Esophagus muscularis mucosa (tissue), 4 donors: ENCODE data around the gene ANXA2. TPM values are rescaled to one million over a fixed set of nuclear protein-coding genes. Genes with fewer than 3 reads are reported as not detected.
"Not testable (repeated sequence)": the region's sequence is repeated elsewhere in the genome, so short reads cannot be mapped to it uniquely, and the experiment has no call there.

Experiments
- DNase-seq: peaks from one replicate; pipeline ENCODE4 v3.0.0-alpha.2; 2017; ENCODE audit errors: extremely low spot score
- H3K27ac ChIP-seq, 4 donors: fragments of 200-600 bp; sonication (generic); replicated peaks in 1 of 4; 1 replicate in 3 of 4; 2 replicates in 1 of 4; pipeline ENCODE4 v1.5.1; 2016 to 2019; ENCODE audit warnings: mild to moderate bottlenecking in 1 of 4
- H3K27me3 ChIP-seq, 4 donors: fragments of 200-600 bp; sonication (generic); one replicate each; pipeline versions ENCODE4 v1.5.1 to v1.6.0; 2016 to 2019
- H3K36me3 ChIP-seq, 4 donors: fragments of 200-600 bp; sonication (generic); one replicate each; pipeline ENCODE4 v1.5.1; 2016 to 2019
- H3K4me1 ChIP-seq, 4 donors: fragments of 200-600 bp; sonication (generic); one replicate each; pipeline ENCODE4 v1.5.1; 2016 to 2019
- H3K4me3 ChIP-seq, 4 donors: fragments of 200-600 bp; sonication (generic); 1 replicate in 2 of 4; 2 replicates in 2 of 4; pipeline ENCODE4 v1.5.1; 2016 to 2019; ENCODE audit warnings: mild to moderate bottlenecking in 4 of 4, moderate library complexity in 1 of 4
- H3K9me3 ChIP-seq, 4 donors: fragments of 200-600 bp; sonication (generic); 1 replicate in 3 of 4; 2 replicates in 1 of 4; pipeline ENCODE4 v1.5.1; 2016 to 2019
- CTCF ChIP-seq, 3 experiments: fragments of 200-600 bp in 2 of 3; fragments of 450-650 bp in 1 of 3; sonication (generic) in 2 of 3; IDR thresholded peaks; one replicate each; pipeline ENCODE4 v1.5.1; 2017 to 2019; ENCODE audit warnings: antibody characterized with exemption in 3 of 3, mild to moderate bottlenecking in 2 of 3, moderate library complexity in 1 of 3
- EP300 ChIP-seq: sonication (generic); formaldehyde crosslinking; IDR thresholded peaks from one replicate; pipeline ENCODE4 v1.6.1; 2017; ENCODE audit warnings: antibody characterized with exemption
- POLR2A ChIP-seq: fragments of 450-650 bp; IDR thresholded peaks from one replicate; pipeline ENCODE4 v1.6.1; 2017; ENCODE audit warnings: antibody characterized with exemption, moderate library complexity, mild to moderate bottlenecking, low read depth
- POLR2AphosphoS5 ChIP-seq, 2 donors: sonication (generic); formaldehyde crosslinking; IDR thresholded peaks; one replicate each; pipeline ENCODE4 v1.6.1; 2017; ENCODE audit warnings: antibody characterized with exemption in 2 of 2
- WGBS: methylation state at CpG from one replicate; pipeline ENCODE4 v1.1.5; 2018; 5-methylcytosine and 5-hydroxymethylcytosine counted together
- intact Hi-C: fragments of 100-400 bp; cut with DNase I; formaldehyde crosslinking; loops from one replicate; pipeline ENCODE4 v1.15.1; 2023
- total RNA-seq, 4 donors: library from RNA; depleted of rRNA; stranded (reverse); fragments of >200 nt; gene quantifications; one replicate each; pipeline versions ENCODE4 v1.1.0 to v1.2.1, GENCODE V29; 2016

ANXA2 gene
- total RNA-seq, 4 donors from 2014 or later: 333 to 606 (median 406) TPM

GRCh38 chr15:60418096-60418495 lies 20.3 kb upstream of the ANXA2 start:
- WGBS: 87% methylated on average over 3 of the region's 3 CpGs
- H3K4me1 ChIP-seq: peaks cover 0 to 25% (median 15%) of the 10 kb centered on the region in 4 donors
- DNase-seq: peak; percentile 8
- intact Hi-C loops: no loop called here
- H3K27me3 ChIP-seq: no peaks in the 10 kb centered on the region
- no peak for TF ChIP-seq POLR2A
- no peak for TF ChIP-seq CTCF (IDR thresholded peaks at IDR 0.05)
- no peak for TF ChIP-seq EP300
- H3K27ac ChIP-seq: no peak overlapping the region
- peaks cover 0 to 15% (median 2%) of the 10 kb centered on the region in 4 donors for H3K36me3 ChIP-seq
- no peak overlapping the region for H3K4me3 ChIP-seq
- H3K9me3 ChIP-seq: no peaks in the 10 kb centered on the region

- 100% methylated on average over 4 of the region's 4 CpGs for WGBS
- H3K4me3 ChIP-seq: no peak overlapping the region
- H3K27ac ChIP-seq: no peak overlapping the region
- intact Hi-C loops: no loop called here
- peaks cover 0 to 22% (median 17%) of the 10 kb centered on the region in 4 donors for H3K4me1 ChIP-seq
- peaks cover 0 to 7% (median under 1%) of the 10 kb centered on the region in 4 donors for H3K36me3 ChIP-seq
- peak; percentile 17 for DNase-seq
- H3K27me3 ChIP-seq: no peaks in the 10 kb centered on the region
- TF ChIP-seq EP300 (no peak), POLR2AphosphoS5 (IDR thresholded peaks at IDR 0.05) (no peak), POLR2A (no peak), CTCF (IDR thresholded peaks at IDR 0.05) (no peak)
- no peaks in the 10 kb centered on the region for H3K9me3 ChIP-seq
These were observed 19.3 kb upstream of the ANXA2 start for GRCh38 chr15:60417112-60417511.

GRCh38 chr15:60416484-60416883 lies 18.7 kb upstream of the ANXA2 start:
- 98% methylated on average over 3 of the region's 3 CpGs for WGBS
- H3K27me3 ChIP-seq: no peaks in the 10 kb centered on the region
- H3K9me3 ChIP-seq: no peaks in the 10 kb centered on the region
- DNase-seq: peak; percentile 47
- H3K27ac ChIP-seq: no peak overlapping the region
- H3K4me3 ChIP-seq: no peak overlapping the region
- peaks cover 0 to 19% (median 17%) of the 10 kb centered on the region in 4 donors for H3K4me1 ChIP-seq
- intact Hi-C loops: no loop called here
- H3K36me3 ChIP-seq: peaks cover 0 to under 1% (median 0%) of the 10 kb centered on the region in 4 donors
- TF ChIP-seq CTCF (IDR thresholded peaks at IDR 0.05) (no peak), POLR2A (no peak), POLR2AphosphoS5 (IDR thresholded peaks at IDR 0.05) (no peak), EP300 (no peak)

GRCh38 chr15:60414016-60414682 lies 16.4 kb upstream of the ANXA2 start:
- intact Hi-C loops: no loop called here
- TF ChIP-seq POLR2A: no peak
- TF ChIP-seq EP300: no peak
- TF ChIP-seq POLR2AphosphoS5 (IDR thresholded peaks at IDR 0.05): no peak
- H3K27ac ChIP-seq: peak overlapping the region in 1 of 4 donors; percentile 5
- H3K9me3 ChIP-seq: no peaks in the 10 kb centered on the region
- no peaks in the 10 kb centered on the region for H3K27me3 ChIP-seq
- no peak for DNase-seq
- H3K4me3 ChIP-seq: no peak overlapping the region
- H3K36me3 ChIP-seq: no peaks in the 10 kb centered on the region
- 56% methylated on average over 10 of the region's 10 CpGs for WGBS
- H3K4me1 ChIP-seq: peaks cover 0 to 19% (median 17%) of the 10 kb centered on the region in 4 donors

- no peaks in the 10 kb centered on the region for H3K36me3 ChIP-seq
- H3K4me3 ChIP-seq: no peak overlapping the region
- H3K4me1 ChIP-seq: peaks cover 0 to 19% (median 18%) of the 10 kb centered on the region in 4 donors
- no peaks in the 10 kb centered on the region for H3K27me3 ChIP-seq
- H3K27ac ChIP-seq: peak overlapping the region in 2 of 4 donors; percentile 22 to 27
- DNase-seq: no peak
- H3K9me3 ChIP-seq: no peaks in the 10 kb centered on the region
- 35% methylated on average over 6 of the region's 9 CpGs for WGBS
- intact Hi-C loops: no loop called here
- no peak for TF ChIP-seq CTCF (IDR thresholded peaks at IDR 0.05)
- no peak for TF ChIP-seq POLR2AphosphoS5 (IDR thresholded peaks at IDR 0.05)
- TF ChIP-seq POLR2A: no peak
- TF ChIP-seq EP300: no peak
These were observed 15.5 kb upstream of the ANXA2 start for GRCh38 chr15:60413231-60413824.

- H3K9me3 ChIP-seq, intact Hi-C loops, DNase-seq, H3K4me3 ChIP-seq, H3K36me3 ChIP-seq, H3K27me3 ChIP-seq: not testable (repeated sequence)
- WGBS: 94% methylated on average over 21 of the region's 21 CpGs
- Histone ChIP-seq H3K4me1 (peaks cover 3 to 21% (median 19%) of the 10 kb centered on the region in 4 donors), H3K27ac (peak overlapping the region in 1 of 4 donors; percentile 27)
These were observed 15.0 kb upstream of the ANXA2 start for GRCh38 chr15:60412807-60413206.
